Epithelial cell of proximal tubule (primary cell): ENCODE measurements around the gene HTR6. TPM values are rescaled to one million over a fixed set of nuclear protein-coding genes. Genes with fewer than 3 reads are reported as not detected.

ENCODE experiments used
- DNase-seq: peaks from one replicate; pipeline ENCODE4 v3.0.0-alpha.2; 2011; ENCODE audit warnings: low read depth
- H3K4me3 ChIP-seq: 2 replicates; pipeline ENCODE4 v1.5.1; 2011; ENCODE audit warnings: low read depth, mild to moderate bottlenecking, low read length
- CTCF ChIP-seq: conservative IDR thresholded peaks from 2 replicates; pipeline ENCODE4 v1.5.1; 2012; ENCODE audit warnings: low read depth, mild to moderate bottlenecking, low read length
- total RNA-seq: library from RNA; depleted of rRNA; stranded (reverse); fragments of >200 nt; gene quantifications from 2 replicates; pipeline ENCODE4 v1.2.3, GENCODE V29; 2015

HTR6 gene
- total RNA-seq, 1 donor from 2014 or later: not detected

DNA sequence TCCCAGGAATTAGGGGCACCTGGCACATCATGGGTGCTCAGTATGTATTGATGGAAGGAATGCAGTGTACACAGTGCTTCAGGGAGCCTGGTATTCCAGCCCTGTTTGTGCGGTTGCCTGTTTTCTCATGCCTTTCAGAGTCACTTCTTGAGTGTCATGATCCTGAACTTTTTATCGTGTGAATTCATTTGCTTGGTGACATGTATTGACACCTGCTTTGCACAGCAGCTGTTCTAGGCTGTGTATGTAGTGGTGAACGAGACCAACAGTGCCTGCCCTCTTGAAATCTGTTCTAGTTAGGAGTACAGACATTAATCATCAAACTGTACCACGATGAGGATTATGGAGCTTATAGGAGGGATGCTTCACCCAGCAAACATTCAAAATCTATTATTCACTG, 6.1 kb downstream of the HTR6 start:
- no peak for TF ChIP-seq CTCF
- no peak overlapping the region for H3K4me3 ChIP-seq
- DNase-seq: no peak

GRCh38 chr1:19672237-19672636, 7.6 kb downstream of the HTR6 start:
- H3K4me3 ChIP-seq: no peak overlapping the region
- DNase-seq: no peak
- TF ChIP-seq CTCF: no peak

- no peak for TF ChIP-seq CTCF
- no peak for DNase-seq
- no peak overlapping the region for H3K4me3 ChIP-seq
Observed at GRCh38 chr1:19675797-19676196, 11.1 kb downstream of the HTR6 start.

- TF ChIP-seq CTCF: no peak
- DNase-seq: no peak
- H3K4me3 ChIP-seq: no peak overlapping the region
Observed at GRCh38 chr1:19676438-19676922, 11.8 kb downstream of the HTR6 start.

DNA sequence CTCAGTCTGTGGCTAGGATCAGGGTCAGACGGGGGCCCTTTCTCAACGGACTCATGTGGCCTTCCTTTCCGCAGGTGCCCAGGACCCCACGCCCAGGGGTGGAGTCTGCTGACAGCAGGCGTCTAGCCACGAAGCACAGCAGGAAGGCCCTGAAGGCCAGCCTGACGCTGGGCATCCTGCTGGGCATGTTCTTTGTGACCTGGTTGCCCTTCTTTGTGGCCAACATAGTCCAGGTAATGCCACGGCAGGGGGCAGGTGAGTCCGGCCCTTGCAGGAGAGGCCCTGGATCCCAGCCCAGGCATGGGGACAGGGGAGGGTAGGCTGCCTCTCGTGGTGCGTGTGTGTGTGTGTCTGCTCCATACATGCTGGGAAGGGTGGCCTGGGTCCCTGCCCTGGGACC, 13.8 kb downstream of the HTR6 start:
- TF ChIP-seq CTCF: no peak
- DNase-seq: no peak
- H3K4me3 ChIP-seq: no peak overlapping the region

GRCh38 chr1:19678931-19679453, 14.3 kb downstream of the HTR6 start:
- no peak for DNase-seq
- H3K4me3 ChIP-seq: no peak overlapping the region
- TF ChIP-seq CTCF: no peak

- no peak for TF ChIP-seq CTCF
- no peak overlapping the region for H3K4me3 ChIP-seq
- no peak for DNase-seq
Observed at GRCh38 chr1:19679691-19680090, 15.0 kb downstream of the HTR6 start.
